Activated B cell treated with CpG ODN at 0.5 μM for 24 hours (primary cell): ENCODE results near the gene MYL11. TPM values are rescaled to one million over a fixed set of nuclear protein-coding genes. Genes with fewer than 3 reads are reported as not detected.
"Not testable (repeated sequence)": the region's sequence is repeated elsewhere in the genome, so short reads cannot be mapped to it uniquely, and the experiment has no call there.

Source experiments
- ATAC-seq: fragments of 200-7000 bp; cut with Tn5 transposase; one replicate; pipeline ENCODE4 v1.10.0; 2021; ENCODE audit warnings: low read depth, mild to moderate bottlenecking, moderate library complexity
- CTCF ChIA-PET: fragments of 350-600 bp; sonication (Branson Sonifier 250); formaldehyde crosslinking; loops from one replicate; lab custom pipeline; 2021; ENCODE audit warnings: antibody characterized with exemption; lab: Charles Lee
- POLR2A ChIA-PET: fragments of 350-600 bp; sonication (Branson Sonifier 250); formaldehyde crosslinking; loops from one replicate; lab custom pipeline; 2021; ENCODE audit warnings: antibody characterized with exemption; lab: Charles Lee
- DNase-seq: peaks from one replicate; pipeline ENCODE4 v3.0.0; 2022
- H3K27ac Mint-ChIP-seq: one replicate; pipeline ENCODE4 v1.8.0; 2020; ENCODE audit warnings: mixed read lengths
- H3K27me3 Mint-ChIP-seq: one replicate; pipeline ENCODE4 v1.8.0; 2021; ENCODE audit warnings: mixed read lengths
- H3K36me3 Mint-ChIP-seq: one replicate; pipeline ENCODE4 v1.8.0; 2021; ENCODE audit warnings: low read depth, mixed read lengths
- H3K4me1 Mint-ChIP-seq: one replicate; pipeline ENCODE4 v1.8.0; 2021; ENCODE audit warnings: mixed read lengths
- H3K4me3 Mint-ChIP-seq: one replicate; pipeline ENCODE4 v1.8.0; 2020; ENCODE audit warnings: mild to moderate bottlenecking, mixed read lengths
- H3K9me3 Mint-ChIP-seq: one replicate; pipeline ENCODE4 v1.8.0; 2020; ENCODE audit warnings: mixed read lengths
- CTCF ChIP-seq: fragments of 200-600 bp; IDR thresholded peaks from one replicate; pipeline ENCODE4 v1.8.0; 2022; ENCODE audit warnings: antibody characterized with exemption, mild to moderate bottlenecking
- intact Hi-C: fragments of 100-400 bp; cut with micrococcal nuclease; formaldehyde crosslinking; loops from one replicate; pipeline ENCODE4 v1.15.1; 2024
- total RNA-seq: library from RNA; stranded (reverse); gene quantifications from 2 replicates; pipeline ENCODE4 v1.2.3, GENCODE V29; 2022

The MYL11 gene
- total RNA-seq, 1 donor from 2014 or later: not detected

- intact Hi-C loops: no loop called here
- no peak for ATAC-seq
Observed at GRCh38 chr16:30383521-30383920, 8.9 kb downstream of the MYL11 start.

GRCh38 chr16:30394592-30395154 lies 20.1 kb downstream of the MYL11 start:
- Mint-ChIP-seq H3K36me3 (peaks cover 24% of the 10 kb centered on the region), H3K4me3 (peak overlapping the region; percentile 91), H3K4me1 (peaks cover 25% of the 10 kb centered on the region), H3K9me3 (no peaks in the 10 kb centered on the region), H3K27me3 (no peaks in the 10 kb centered on the region), H3K27ac (peak overlapping the region; percentile 78)
- POLR2A ChIA-PET: interaction anchor here (0.6 to 3.2 kb wide), 15 partner anchors 12 to 329 kb away, joined by 3 to 56 read pairs (median 6); partner anchors contain the start of genes ALDOA, CD2BP2, SEPTIN1 and TBC1D10B
- ATAC-seq (no peak), DNase-seq (no peak)
- TF ChIP-seq CTCF: no peak
- intact Hi-C loops: loop anchor here (1.0 to 2.0 kb wide), 7 partner anchors 12 to 531 kb away; partner anchors contain the start of genes CD2BP2, CDIPT, SEPTIN1 and TBC1D10B
- CTCF ChIA-PET: interaction anchor here (0.8 to 1.9 kb wide), 7 partner anchors 12 to 221 kb away, joined by 3 to 14 read pairs (median 6); partner anchors contain the start of genes DCTPP1, SEPTIN1 and ZNF771

More at GRCh38 chr16:30383521-30383920, 8.9 kb downstream of the MYL11 start:
- Mint-ChIP-seq H3K4me3 (no peak overlapping the region), H3K9me3 (no peaks in the 10 kb centered on the region), H3K36me3 (peaks cover 6% of the 10 kb centered on the region), H3K27me3 (no peaks in the 10 kb centered on the region), H3K27ac (peak overlapping the region; percentile 94), H3K4me1 (peaks cover 49% of the 10 kb centered on the region)
- no peak for DNase-seq
- TF ChIP-seq CTCF: no peak
- ChIA-PET POLR2A (interaction anchor here (0.8 to 5.6 kb wide), 11 partner anchors 8 to 152 kb away, joined by 3 to 56 read pairs (median 10); partner anchors contain the start of genes CD2BP2, TBC1D10B, ZNF48 and ZNF747), CTCF (interaction anchor here (1.9 to 2.7 kb wide), 2 partner anchors 12 to 26 kb away, joined by 6 to 11 read pairs; partner anchors contain the start of gene ZNF48)

GRCh38 chr16:30395155-30395991 lies 20.8 kb downstream of the MYL11 start, which contains the start of gene ZNF48:
Gene ZNF48 (plus strand): TSS chr16:30395420. CDS start chr16:30395795, 375 bp downstream.
- Mint-ChIP-seq H3K9me3 (no peaks in the 10 kb centered on the region), H3K4me1 (peaks cover 31% of the 10 kb centered on the region)
- POLR2A ChIA-PET: interaction anchor here (0.6 to 3.2 kb wide), 19 partner anchors 11 to 330 kb away, joined by 3 to 56 read pairs (median 6); partner anchors contain the start of genes ALDOA, CD2BP2, SEPTIN1 and TBC1D10B

GRCh38 chr16:30395992-30396585 lies 21.5 kb downstream of the MYL11 start:
- ChIA-PET CTCF (interaction anchor here (1.2 to 1.9 kb wide), 6 partner anchors 11 to 34 kb away, joined by 4 to 14 read pairs (median 5); partner anchors contain the start of genes DCTPP1 and ZNF771), POLR2A (interaction anchor here (0.7 to 3.2 kb wide), 16 partner anchors 10 to 302 kb away, joined by 3 to 56 read pairs (median 6); partner anchors contain the start of genes CD2BP2, CORO1A, SEPTIN1 and TBC1D10B)

More at GRCh38 chr16:30395155-30395991, 20.8 kb downstream of the MYL11 start, which contains the start of gene ZNF48:
- intact Hi-C loops: loop anchor here (1.0 to 2.0 kb wide), 7 partner anchors 12 to 532 kb away; partner anchors contain the start of genes CD2BP2, CDIPT, SEPTIN1 and TBC1D10B
- Mint-ChIP-seq H3K4me3 (peak within 1 kb of the TSS; percentile 91), H3K27me3 (no peaks in the 10 kb centered on the region), H3K27ac (peak within 1 kb of the TSS; percentile 78), H3K36me3 (peaks cover 27% of the 10 kb centered on the region)
- CTCF ChIA-PET: interaction anchor here (0.8 to 1.9 kb wide), 8 partner anchors 12 to 220 kb away, joined by 3 to 14 read pairs (median 6); partner anchors contain the start of genes DCTPP1, SEPTIN1 and ZNF771
- ATAC-seq: peak; percentile 96
- peak; percentile 77 for DNase-seq
- no peak for TF ChIP-seq CTCF

GRCh38 chr16:30396627-30397026 lies 22.0 kb downstream of the MYL11 start:
- H3K27me3 Mint-ChIP-seq, H3K9me3 Mint-ChIP-seq, H3K27ac Mint-ChIP-seq, intact Hi-C loops, DNase-seq, ATAC-seq: not testable (repeated sequence)
- Mint-ChIP-seq H3K4me1 (peaks cover 40% of the 10 kb centered on the region), H3K4me3 (peak overlapping the region; percentile 80), H3K36me3 (peaks cover 27% of the 10 kb centered on the region)
- ChIA-PET POLR2A (interaction anchor here (1.1 to 3.2 kb wide), 8 partner anchors 10 to 213 kb away, joined by 5 to 56 read pairs (median 14); partner anchors contain the start of genes CD2BP2, CORO1A, SEPTIN1 and TBC1D10B), CTCF (interaction anchor here (1.4 to 1.9 kb wide), 3 partner anchors 10 to 21 kb away, joined by 5 to 14 read pairs (median 5); partner anchors contain the start of gene ZNF771)

More at GRCh38 chr16:30395992-30396585, 21.5 kb downstream of the MYL11 start:
- H3K36me3 Mint-ChIP-seq: peaks cover 27% of the 10 kb centered on the region
- peak overlapping the region; percentile 80 for H3K4me3 Mint-ChIP-seq
- no peak for DNase-seq
- H3K27me3 Mint-ChIP-seq: no peaks in the 10 kb centered on the region
- intact Hi-C loops: loop anchor here (1.0 to 2.0 kb wide), 7 partner anchors 11 to 533 kb away; partner anchors contain the start of genes CD2BP2, CDIPT, SEPTIN1 and TBC1D10B
- no peak for TF ChIP-seq CTCF
- H3K9me3 Mint-ChIP-seq: no peaks in the 10 kb centered on the region
- peaks cover 37% of the 10 kb centered on the region for H3K4me1 Mint-ChIP-seq
- H3K27ac Mint-ChIP-seq: peak overlapping the region; percentile 30
- ATAC-seq: no peak
